MM.1S (cell line): ENCODE data around the gene CDC27.

Experiments
- DNase-seq: peaks from one replicate; pipeline ENCODE4 v3.0.0-alpha.2; 2015
- H2AFZ ChIP-seq: fragments of 300-600 bp; sonication (generic); 2 replicates; pipeline ENCODE4 v1.6.0; 2016; ENCODE audit warnings: antibody characterized with exemption, low read length
- H3F3A ChIP-seq: fragments of 300-600 bp; sonication (generic); 2 replicates; pipeline ENCODE4 v1.6.1; 2016; ENCODE audit warnings: mild to moderate bottlenecking, antibody characterized with exemption, low read length, moderate library complexity, mixed read lengths; ENCODE audit not compliant: insufficient read depth
- H3K27ac ChIP-seq: fragments of 300-600 bp; sonication (generic); 2 replicates; pipeline ENCODE4 v1.5.1; 2016; ENCODE audit warnings: mild to moderate bottlenecking, low read length
- H3K27me3 ChIP-seq: fragments of 300-600 bp; sonication (generic); replicated peaks from 2 replicates; pipeline ENCODE4 v1.6.0; 2016; ENCODE audit warnings: low read length; ENCODE audit not compliant: insufficient read depth
- H3K36me3 ChIP-seq: fragments of 300-600 bp; sonication (generic); replicated peaks from 2 replicates; pipeline ENCODE4 v1.6.1; 2016; ENCODE audit warnings: mild to moderate bottlenecking, low read length, mixed read lengths; ENCODE audit not compliant: insufficient read depth
- H3K4me1 ChIP-seq: fragments of 300-600 bp; sonication (generic); 2 replicates; pipeline ENCODE4 v1.6.1; 2016; ENCODE audit warnings: low read length, mixed read lengths
- H3K4me2 ChIP-seq: fragments of 300-600 bp; sonication (generic); 2 replicates; pipeline ENCODE4 v1.6.0; 2016; ENCODE audit warnings: low read depth, low read length
- H3K4me3 ChIP-seq: fragments of 300-600 bp; sonication (generic); 2 replicates; pipeline ENCODE4 v1.5.1; 2016; ENCODE audit warnings: low read length, mixed read lengths
- H3K79me2 ChIP-seq: fragments of 300-600 bp; sonication (generic); 2 replicates; pipeline ENCODE4 v1.6.1; 2016; ENCODE audit warnings: mixed run types, low read length, mixed read lengths
- H3K9ac ChIP-seq: fragments of 300-600 bp; sonication (generic); 2 replicates; pipeline ENCODE4 v1.6.1; 2016; ENCODE audit warnings: low read length, mixed read lengths
- H3K9me2 ChIP-seq: fragments of 300-600 bp; sonication (generic); replicated peaks from 2 replicates; pipeline ENCODE4 v1.6.1; 2016; ENCODE audit warnings: mild to moderate bottlenecking, low read length, mixed read lengths; ENCODE audit not compliant: insufficient read depth
- H3K9me3 ChIP-seq: fragments of 300-600 bp; sonication (generic); replicated peaks from 2 replicates; pipeline ENCODE4 v1.6.1; 2016; ENCODE audit warnings: mild to moderate bottlenecking, low read length, mixed read lengths; ENCODE audit not compliant: insufficient read depth
- H4K20me1 ChIP-seq: fragments of 300-600 bp; sonication (generic); 2 replicates; pipeline ENCODE4 v1.6.1; 2016; ENCODE audit warnings: mild to moderate bottlenecking, low read length, moderate library complexity, mixed read lengths; ENCODE audit not compliant: insufficient read depth
- EZH2 ChIP-seq: fragments of 300-600 bp; sonication (generic); optimal IDR thresholded peaks from 2 replicates; pipeline ENCODE3; 2017; ENCODE audit warnings: low read depth, mild to moderate bottlenecking, antibody characterized with exemption, low read length, mixed read lengths
- EZH2phosphoT487 ChIP-seq: fragments of 300-600 bp; sonication (generic); IDR thresholded peaks from 2 replicates; pipeline ENCODE4 v1.6.1; 2018; ENCODE audit warnings: antibody characterized with exemption, low read length
- TF ChIP-seq, protein P1 (sequence below): fragments of 300-600 bp; sonication (generic); IDR thresholded peaks from 2 replicates; pipeline ENCODE4 v1.5.1; 2016; ENCODE audit warnings: antibody characterized with exemption, low read length, mixed read lengths

CDC27 gene

DNA sequence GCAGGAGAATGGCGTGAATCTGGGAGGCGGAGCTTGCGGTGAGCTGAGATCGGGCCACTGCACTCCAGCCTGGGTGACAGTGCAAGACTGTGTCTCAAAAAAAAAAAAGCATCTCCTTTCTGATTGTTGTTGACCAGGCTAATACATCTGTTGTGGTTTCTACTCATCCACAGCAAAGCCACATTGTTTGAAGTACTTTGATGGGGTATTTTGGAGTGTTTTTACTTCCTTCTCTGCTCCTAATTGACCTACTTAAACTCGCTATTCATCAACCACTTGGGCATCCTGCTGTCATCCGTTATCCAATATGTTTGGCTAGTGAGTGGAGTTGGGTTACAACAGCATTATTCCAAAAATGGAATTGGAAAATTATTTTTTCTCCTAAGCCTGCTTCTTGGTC, 3.5 kb upstream of the CDC27 start:
- Histone ChIP-seq H3K4me3 (no peak overlapping the region), H3K36me3 (no peaks in the 10 kb centered on the region), H3K9me3 (no peaks in the 10 kb centered on the region), H4K20me1 (no peaks in the 10 kb centered on the region), H3F3A (peaks cover 11% of the 10 kb centered on the region), H3K4me1 (peaks cover 10% of the 10 kb centered on the region), H3K9ac (no peak overlapping the region), H3K27ac (peak overlapping the region; percentile 37; the same call in 1 of the 2 replicates), H3K9me2 (no peaks in the 10 kb centered on the region), H3K27me3 (no peaks in the 10 kb centered on the region), H3K4me2 (peak overlapping the region; percentile 37; the same call in 1 of the 2 replicates), H2AFZ (no peak overlapping the region), H3K79me2 (peaks cover 16% of the 10 kb centered on the region)
- TF ChIP-seq EZH2phosphoT487, result no peak
- TF ChIP-seq, protein P1, sequence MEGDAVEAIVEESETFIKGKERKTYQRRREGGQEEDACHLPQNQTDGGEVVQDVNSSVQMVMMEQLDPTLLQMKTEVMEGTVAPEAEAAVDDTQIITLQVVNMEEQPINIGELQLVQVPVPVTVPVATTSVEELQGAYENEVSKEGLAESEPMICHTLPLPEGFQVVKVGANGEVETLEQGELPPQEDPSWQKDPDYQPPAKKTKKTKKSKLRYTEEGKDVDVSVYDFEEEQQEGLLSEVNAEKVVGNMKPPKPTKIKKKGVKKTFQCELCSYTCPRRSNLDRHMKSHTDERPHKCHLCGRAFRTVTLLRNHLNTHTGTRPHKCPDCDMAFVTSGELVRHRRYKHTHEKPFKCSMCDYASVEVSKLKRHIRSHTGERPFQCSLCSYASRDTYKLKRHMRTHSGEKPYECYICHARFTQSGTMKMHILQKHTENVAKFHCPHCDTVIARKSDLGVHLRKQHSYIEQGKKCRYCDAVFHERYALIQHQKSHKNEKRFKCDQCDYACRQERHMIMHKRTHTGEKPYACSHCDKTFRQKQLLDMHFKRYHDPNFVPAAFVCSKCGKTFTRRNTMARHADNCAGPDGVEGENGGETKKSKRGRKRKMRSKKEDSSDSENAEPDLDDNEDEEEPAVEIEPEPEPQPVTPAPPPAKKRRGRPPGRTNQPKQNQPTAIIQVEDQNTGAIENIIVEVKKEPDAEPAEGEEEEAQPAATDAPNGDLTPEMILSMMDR, result no peak
- TF ChIP-seq EZH2, result no peak
- peak; percentile 79 for DNase-seq

DNA sequence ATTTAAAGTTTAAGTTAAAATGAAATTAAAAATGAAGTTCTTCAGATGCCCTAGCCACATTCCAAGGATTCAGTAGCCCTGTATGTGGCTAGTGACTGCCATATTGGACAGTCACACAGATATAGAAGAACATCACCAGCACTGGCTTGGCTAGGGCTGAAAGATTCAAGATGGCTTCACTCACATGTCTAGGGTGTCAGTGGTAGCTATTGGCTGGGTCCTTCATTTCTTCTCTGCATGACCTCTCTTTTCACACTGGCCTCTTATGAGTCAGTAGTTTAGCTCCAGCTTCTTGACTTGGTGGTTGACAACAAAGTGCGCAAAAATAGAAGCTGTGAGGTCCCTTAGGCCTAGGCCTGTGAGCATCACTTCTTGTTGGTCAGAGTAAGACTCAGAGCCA, 1.7 kb upstream of the CDC27 start:
- Histone ChIP-seq H3K27ac (no peak overlapping the region), H2AFZ (no peak overlapping the region)

DNA sequence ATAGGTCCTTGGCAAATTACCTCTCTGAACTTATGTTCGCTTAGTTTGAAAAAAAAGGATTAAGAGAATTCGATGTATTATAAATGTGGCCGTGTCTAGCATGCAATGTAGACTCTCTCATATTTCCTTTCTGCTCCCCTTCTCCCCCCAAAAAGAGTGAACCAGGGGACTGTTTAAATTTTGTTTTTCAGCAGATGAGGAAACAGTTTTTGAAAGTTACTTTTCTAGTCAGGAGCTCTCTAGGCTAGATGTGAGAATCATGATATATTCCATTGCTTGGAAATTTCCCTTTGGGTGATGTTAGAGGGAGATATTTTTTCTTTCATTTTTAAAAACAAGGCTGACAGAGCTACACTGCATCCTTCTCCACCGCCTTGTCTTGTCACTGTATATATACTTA, 1.1 kb upstream of the CDC27 start:
- Histone ChIP-seq H3K27ac (no peak overlapping the region), H3F3A (peaks cover 11% of the 10 kb centered on the region), H3K27me3 (no peaks in the 10 kb centered on the region), H3K9me3 (no peaks in the 10 kb centered on the region), H3K36me3 (0 out of 2 replicates have a peak, but pooled peaks cover 3% of the 10 kb centered on the region), H3K79me2 (peaks cover 39% of the 10 kb centered on the region), H2AFZ (no peak overlapping the region), H3K4me2 (no peak overlapping the region), H3K4me1 (peaks cover 10% of the 10 kb centered on the region), H3K4me3 (no peak overlapping the region), H3K9me2 (no peaks in the 10 kb centered on the region), H3K9ac (no peak overlapping the region), H4K20me1 (no peaks in the 10 kb centered on the region)
- no peak for TF ChIP-seq EZH2phosphoT487
- TF ChIP-seq, protein P1, result no peak
- TF ChIP-seq EZH2, result no peak
- DNase-seq, result no peak

More for the DNA sequence above, 1.7 kb upstream of the CDC27 start:
- Histone ChIP-seq H4K20me1 (no peaks in the 10 kb centered on the region), H3K36me3 (0 out of 2 replicates have a peak, but pooled peaks cover 3% of the 10 kb centered on the region), H3K27me3 (no peaks in the 10 kb centered on the region), H3K9ac (no peak overlapping the region), H3F3A (peaks cover 11% of the 10 kb centered on the region), H3K9me2 (no peaks in the 10 kb centered on the region), H3K4me3 (no peak overlapping the region), H3K79me2 (peaks cover 34% of the 10 kb centered on the region), H3K4me2 (no peak overlapping the region), H3K4me1 (peaks cover 10% of the 10 kb centered on the region), H3K9me3 (no peaks in the 10 kb centered on the region)
- DNase-seq, result no peak
- TF ChIP-seq EZH2phosphoT487, result no peak
- TF ChIP-seq, protein P1, result no peak
- TF ChIP-seq EZH2, result no peak
